Fibroblast of skin of abdomen (primary cell): ENCODE data around the gene PSMC1. TPM values are rescaled to one million over a fixed set of nuclear protein-coding genes. Genes with fewer than 3 reads are reported as not detected.
"Not testable (repeated sequence)": the region's sequence is repeated elsewhere in the genome, so short reads cannot be mapped to it uniquely, and the experiment has no call there.

Experiments
- DNase-seq: peaks from one replicate; pipeline ENCODE4 v3.0.0-alpha.2; 2013
- polyA plus RNA-seq, 2 experiments: library from polyadenylated mRNA; unstranded; fragments of 120-200 nt; gene quantifications; one replicate each; pipeline ENCODE4 v1.2.1, GENCODE V29; 2013; ENCODE audit not compliant: insufficient read length in 2 of 2

Gene PSMC1
- polyA plus RNA-seq (2013, experiment 1 of 2; ENCODE audit: insufficient read length) = 157 TPM
- polyA plus RNA-seq (2013, experiment 2 of 2; ENCODE audit: insufficient read length) = 134 TPM

DNA sequence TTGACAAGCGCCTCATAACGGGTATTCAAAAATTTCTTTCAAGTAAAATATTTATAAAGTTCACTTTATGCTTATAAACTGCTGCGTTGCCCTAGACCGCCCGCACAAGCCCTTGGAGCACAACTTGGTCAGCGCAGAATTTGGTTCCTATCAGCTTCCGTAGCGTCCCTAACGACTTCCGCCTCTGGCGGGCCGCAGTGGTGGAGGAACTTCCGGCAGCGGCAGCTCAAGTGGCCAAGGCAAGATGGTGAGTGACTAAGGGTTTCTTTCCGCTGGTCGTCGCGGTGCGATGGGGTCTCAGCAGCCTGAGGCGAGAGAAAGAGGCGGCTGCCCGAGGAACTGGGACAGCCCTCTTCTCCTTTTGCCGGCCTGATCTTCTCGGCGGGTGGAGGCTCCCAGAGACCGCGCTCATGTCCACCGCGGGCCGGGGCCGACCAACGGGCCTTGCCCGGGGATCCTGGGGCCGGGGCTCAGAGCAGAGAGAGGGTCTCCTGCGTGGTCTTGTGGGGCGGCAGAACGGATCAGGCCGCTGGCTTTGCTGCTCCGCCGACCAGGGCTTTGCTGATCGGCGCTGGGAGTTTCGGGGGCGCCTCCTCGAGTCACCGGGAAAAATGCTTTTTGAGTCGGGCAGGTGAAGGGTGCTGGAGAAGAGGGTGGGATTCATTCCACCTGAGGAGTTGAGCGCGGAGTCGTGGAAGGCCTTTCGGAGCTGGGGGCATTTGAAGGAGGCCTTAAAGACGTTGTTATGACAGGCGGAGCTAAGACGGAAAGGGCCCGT is at the start of gene PSMC1:
TSS of gene PSMC1 (plus strand) at position 200 of the 778 bp plus-strand sequence. CDS start at position 245, 45 bp downstream.
- peak; percentile 92 for DNase-seq

DNA sequence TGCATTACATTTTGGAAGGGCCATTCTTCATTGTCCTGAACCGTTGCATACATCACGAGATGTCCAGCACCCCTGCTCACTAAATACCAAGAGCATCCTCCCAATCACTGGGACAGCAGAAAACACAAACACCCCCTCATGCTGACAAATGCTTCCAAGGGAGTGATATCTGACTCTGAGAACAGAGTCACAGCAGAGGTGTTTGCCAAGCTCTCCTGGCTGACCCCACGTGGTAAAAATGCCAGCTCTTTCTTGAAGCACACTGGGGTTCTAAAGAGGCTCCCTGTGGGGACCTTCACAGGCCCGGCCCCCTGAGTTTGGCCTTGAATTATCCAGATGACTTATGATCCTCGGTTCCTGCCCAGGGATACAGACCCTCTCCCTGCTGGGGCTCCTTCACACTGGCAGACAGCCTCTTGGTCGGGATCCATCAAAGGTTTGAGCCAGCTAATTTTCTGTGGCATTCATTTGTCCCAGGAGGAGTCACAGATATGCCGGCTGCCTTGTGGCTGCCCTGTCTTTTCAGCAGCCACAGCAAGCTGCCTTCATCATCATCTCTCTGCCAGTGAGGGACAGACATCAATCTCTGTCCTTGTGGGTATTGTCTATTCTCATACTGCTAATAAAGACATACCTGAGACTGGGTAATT is 43.1 kb upstream of the PSMC1 start:
- no peak for DNase-seq

- DNase-seq = no peak
Measured at GRCh38 chr14:90228478-90228877, 27.9 kb upstream of the PSMC1 start.

DNA sequence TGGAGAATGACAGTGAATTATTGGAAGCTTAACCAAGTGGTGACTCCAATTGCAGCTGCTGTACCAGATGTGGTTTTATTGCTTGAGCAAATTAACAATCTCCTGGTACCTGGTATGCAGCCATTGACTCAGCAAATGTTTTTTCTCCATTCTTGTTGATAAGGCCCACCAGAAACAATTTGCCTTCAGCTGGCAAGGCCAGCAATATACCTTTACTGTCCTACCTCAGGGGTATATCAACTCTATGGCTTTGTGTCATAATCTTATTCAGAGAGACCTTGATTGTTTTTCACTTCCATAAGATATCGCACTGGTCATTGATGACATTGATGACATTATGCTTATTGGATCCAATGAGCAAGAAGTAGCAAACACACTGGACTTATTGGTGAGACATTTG is 26.4 kb upstream of the PSMC1 start:
- not testable (repeated sequence) for DNase-seq

DNA sequence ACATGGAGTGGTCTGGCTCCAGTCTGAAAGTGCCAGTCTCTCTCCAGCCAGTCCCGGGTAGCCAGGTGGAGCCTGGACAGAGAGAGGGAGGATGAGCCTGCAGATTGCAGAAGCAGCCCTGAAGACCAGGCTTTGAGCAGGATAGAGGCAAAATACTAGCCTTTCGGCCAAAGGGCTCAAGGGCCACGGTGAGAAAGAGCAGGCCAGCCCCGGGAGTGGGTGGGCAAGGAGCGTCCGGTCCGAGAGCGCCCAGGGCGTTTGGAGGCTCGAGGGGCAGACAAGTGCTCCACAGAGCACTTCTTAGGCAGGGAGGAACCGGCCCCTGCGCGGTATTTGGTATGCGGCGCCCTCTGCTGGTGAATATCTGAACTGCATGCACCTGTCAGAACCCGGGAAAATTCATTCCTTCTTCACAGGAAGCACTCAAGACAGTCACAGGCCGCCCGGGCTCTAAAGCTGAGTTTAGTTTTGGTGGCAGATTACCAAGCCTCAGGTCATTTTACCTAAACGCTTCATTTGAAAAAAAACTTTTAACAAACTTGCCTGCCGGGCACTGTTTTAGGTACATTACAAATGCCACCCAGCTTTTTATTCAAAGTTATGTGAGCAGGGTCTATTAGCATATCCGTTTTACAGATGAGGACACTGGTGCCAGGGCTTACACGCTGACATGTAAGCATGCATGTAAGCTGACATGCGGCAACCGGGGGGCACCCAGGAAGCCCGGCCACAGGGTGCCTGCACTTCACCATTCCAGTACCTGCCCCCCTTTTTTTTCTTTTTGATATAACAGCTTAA is 21.0 kb upstream of the PSMC1 start:
- DNase-seq = peak; percentile 21

DNA sequence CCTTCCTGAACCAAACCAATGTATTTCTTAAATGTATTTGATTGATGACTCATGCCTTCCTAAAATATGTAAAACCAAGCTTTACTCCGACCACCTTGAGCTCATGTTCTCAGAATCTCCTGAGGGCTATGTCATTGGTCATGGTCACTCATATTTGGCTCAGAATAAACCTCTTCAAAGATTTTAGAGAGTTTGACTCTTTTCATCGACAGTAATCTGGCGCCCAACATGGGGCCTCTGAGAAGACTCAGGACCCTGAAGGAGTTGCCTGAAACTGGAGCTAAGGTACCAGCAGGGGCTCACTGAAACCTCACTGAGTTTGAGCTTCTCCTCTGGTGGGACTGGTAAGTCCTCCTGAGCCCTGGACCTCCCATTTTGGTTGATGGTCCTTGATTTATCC is 17.2 kb upstream of the PSMC1 start:
- no peak for DNase-seq

DNA sequence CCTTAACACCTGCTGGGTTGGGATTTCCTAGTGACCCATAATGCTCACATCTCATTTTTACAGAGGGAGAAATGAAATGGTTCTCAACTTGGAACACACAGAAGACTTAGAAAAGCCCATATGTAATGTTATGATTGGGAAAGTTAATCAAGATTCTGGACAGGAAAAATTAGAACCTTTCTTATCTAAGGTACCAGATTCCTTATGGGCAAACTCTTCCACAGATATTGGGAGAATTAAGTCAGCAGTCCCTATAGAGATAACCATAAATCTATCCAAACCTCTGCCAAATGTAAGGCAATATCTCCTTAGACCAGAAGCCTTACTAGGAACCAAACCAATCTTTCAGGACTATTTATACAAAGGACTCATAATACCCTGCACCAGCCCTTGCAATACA is 13.9 kb upstream of the PSMC1 start:
- no peak for DNase-seq

GRCh38 chr14:90246936-90247335 is 9.4 kb upstream of the PSMC1 start:
- no peak for DNase-seq

DNA sequence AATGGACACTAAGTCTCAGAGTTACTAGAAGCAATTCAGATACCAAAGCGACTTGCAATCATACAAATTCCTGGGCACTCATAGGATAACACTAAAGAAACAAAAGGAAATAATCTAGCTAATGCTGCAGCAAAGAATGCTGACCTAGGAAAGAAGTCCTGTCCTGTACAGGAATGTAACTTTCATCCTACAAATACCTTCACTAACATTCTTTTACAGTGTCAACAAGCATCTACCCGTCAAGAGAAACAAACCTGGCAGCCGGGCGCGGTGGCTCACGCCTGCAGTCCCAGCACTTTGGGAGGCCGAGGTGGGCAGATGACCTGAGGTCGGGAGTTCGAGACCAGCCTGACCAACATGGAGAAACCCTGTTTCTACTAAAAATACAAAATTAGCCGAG is 8.9 kb upstream of the PSMC1 start:
- DNase-seq = not testable (repeated sequence)

GRCh38 chr14:90248594-90248993 is 7.8 kb upstream of the PSMC1 start:
- DNase-seq = no peak

- DNase-seq = no peak
Measured at GRCh38 chr14:90253826-90254225, 2.5 kb upstream of the PSMC1 start.

DNA sequence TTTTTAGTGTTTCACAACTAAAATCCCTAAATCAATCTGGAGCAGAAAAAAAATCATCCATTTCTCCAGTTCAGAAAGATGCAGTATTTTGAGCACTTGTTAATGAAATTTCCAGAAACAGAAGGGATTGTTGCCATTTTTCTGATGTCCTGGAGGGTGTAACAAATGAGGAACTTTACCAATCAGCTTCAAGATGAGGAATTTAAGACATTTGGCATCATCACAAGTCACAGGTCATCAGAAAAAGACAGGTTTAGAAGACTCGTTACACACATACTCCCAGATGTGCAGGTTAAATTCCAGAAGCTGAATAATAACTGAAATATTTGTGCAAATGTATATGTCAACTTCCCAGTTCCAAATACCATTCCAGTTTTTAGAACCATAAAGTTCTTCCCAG is 482 bp upstream of the PSMC1 start:
- DNase-seq = no peak

DNA sequence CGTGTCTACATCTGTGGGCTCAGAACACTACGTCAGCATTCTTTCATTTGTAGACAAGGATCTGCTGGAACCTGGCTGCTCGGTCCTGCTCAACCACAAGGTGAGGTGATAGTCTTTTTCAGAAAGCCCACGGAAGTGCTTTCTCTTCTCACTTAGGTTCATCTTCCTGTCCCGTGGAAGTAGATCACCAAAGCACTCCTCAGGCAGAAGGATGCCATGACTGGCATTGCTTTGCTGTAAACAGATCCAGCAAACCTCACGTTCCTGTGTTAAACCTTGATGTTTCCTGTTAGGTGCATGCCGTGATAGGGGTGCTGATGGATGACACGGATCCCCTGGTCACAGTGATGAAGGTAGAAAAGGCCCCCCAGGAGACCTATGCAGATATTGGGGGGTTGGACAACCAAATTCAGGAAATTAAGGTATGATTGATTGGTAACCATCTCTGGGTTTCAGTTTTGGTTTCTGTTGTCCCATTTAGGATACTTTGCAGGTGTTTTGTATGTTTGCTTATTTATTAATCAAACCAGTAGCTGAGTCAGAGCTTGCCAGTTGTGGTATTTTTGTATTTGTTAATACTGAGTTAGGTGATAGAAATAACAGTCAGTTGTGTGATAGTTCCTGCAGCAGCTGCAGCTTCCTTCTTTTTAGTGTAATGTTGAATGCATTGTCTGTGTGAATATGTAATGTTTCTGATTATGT is 7.5 kb downstream of the PSMC1 start:
- no peak for DNase-seq

DNA sequence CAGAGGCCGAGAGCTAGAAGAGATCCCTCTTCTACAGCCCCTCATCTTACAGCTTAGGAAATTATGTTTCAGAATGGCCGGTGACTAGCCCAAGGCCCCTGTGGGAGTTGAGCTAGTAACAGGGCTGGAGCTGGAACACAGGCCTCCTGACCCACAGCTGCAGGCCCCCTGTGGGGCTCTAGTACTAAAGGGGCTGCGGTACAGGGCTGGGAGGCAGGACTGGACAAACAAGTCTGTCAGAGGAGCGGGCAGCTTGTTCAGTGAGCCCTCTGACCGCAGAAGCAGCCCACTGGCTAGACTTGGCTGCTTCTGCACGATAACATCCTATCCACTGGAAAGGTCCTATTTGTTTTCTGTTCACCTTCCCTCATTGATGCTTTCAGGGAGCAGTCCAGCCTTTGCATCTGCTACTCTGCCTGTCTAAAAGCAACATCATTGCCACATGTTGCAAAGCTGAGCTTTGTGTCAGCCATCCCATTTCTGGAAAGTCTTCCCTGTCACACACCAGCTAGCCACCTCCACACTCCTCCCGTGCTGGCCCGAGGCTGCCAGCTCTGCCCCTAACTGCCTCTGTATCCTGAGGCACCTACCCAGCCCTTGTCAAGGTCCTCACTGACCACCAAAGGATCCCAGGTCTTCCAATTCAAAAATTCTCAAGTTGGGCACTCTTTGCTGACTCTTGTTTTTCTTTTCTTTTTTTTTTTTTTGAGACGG is 10.2 kb downstream of the PSMC1 start:
- no peak for DNase-seq

GRCh38 chr14:90268420-90268819 is 12.1 kb downstream of the PSMC1 start:
- no peak for DNase-seq

- DNase-seq = no peak
Measured at GRCh38 chr14:90272523-90272922, 16.2 kb downstream of the PSMC1 start.

DNA sequence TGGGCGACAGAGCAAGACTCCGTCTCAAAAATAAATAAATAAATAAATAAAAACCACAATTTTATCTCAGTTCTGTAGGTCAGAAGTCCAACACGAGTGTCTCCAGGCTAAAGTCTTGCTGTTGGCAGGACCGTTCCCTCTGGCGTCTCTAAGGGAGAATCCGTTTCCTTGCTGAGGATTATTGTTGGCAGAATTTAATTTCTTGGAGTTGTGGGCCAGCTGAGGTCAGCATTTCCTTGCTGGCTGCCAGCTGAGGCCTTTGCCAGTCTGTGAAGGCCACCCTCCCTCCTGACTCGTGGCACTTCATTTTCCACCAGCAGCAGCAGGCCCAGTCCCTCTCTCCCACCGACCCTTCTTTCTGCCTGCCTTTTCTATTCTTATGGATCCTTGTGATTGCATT is 17.2 kb downstream of the PSMC1 start:
- no peak for DNase-seq

DNA sequence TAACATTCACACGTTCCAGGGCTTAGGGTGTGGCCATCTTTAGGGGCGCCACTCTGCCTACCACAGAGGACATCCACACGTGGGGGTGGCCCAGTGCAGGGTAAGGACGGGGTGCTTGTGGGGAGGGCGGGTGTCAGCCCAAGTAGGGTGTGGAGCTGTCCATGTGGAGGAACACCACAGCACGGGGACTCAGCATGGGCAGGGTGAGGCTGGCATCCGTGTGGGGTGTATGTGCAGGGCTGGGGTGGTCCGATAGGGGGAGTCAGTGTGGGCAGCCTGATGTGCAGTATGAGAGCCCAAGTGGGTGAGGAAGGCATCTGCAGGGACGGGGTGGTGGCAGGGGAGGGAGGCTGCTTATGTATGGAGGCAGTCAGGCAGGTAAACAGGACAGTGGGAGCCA is 17.7 kb downstream of the PSMC1 start:
- no peak for DNase-seq

- DNase-seq = peak; percentile 45
Measured at GRCh38 chr14:90274808-90275457, 18.6 kb downstream of the PSMC1 start.

GRCh38 chr14:90275458-90275814 is 19.1 kb downstream of the PSMC1 start:
- DNase-seq = no peak

- DNase-seq = peak; percentile 29
Measured at GRCh38 chr14:90275820-90276219, 19.5 kb downstream of the PSMC1 start.
